Measurements from ENCODE around the gene BACH2.

The BACH2 gene

GRCh38 chr6:90249034-90249433 lies 47.6 kb downstream of the BACH2 start:
- Histone ChIP-seq H3K4me3 (ENCODE audit: low read length) (no peak overlapping the region), H3K9ac (ENCODE audit: low read length) (no peak overlapping the region), H3K4me1 (ENCODE audit: control insufficient read depth, insufficient read depth, low read length) (no peaks in the 10 kb centered on the region), H3K36me3 (ENCODE audit: control insufficient read depth, insufficient read depth, low read length) (no peaks in the 10 kb centered on the region), H3K9me3 (ENCODE audit: control insufficient read depth, low read length) (no peaks in the 10 kb centered on the region), H3K27me3 (ENCODE audit: control insufficient read depth, insufficient read depth, low read length) (no peaks in the 10 kb centered on the region)

GRCh38 chr6:90247262-90247661 lies 49.4 kb downstream of the BACH2 start:
- H3K9ac ChIP-seq (ENCODE audit: low read length) = no peak overlapping the region
- H3K27me3 ChIP-seq (ENCODE audit: control insufficient read depth, insufficient read depth, low read length) = no peaks in the 10 kb centered on the region
- H3K9me3 ChIP-seq (ENCODE audit: control insufficient read depth, low read length) = no peaks in the 10 kb centered on the region
- H3K4me1 ChIP-seq (ENCODE audit: control insufficient read depth, insufficient read depth, low read length) = no peaks in the 10 kb centered on the region
- no peak overlapping the region for H3K4me3 ChIP-seq (ENCODE audit: low read length)
- H3K36me3 ChIP-seq (ENCODE audit: control insufficient read depth, insufficient read depth, low read length) = no peaks in the 10 kb centered on the region

GRCh38 chr6:90241229-90241880 lies 55.3 kb downstream of the BACH2 start:
- Histone ChIP-seq H3K9ac (ENCODE audit: low read length) (no peak overlapping the region), H3K4me1 (ENCODE audit: control insufficient read depth, insufficient read depth, low read length) (no peaks in the 10 kb centered on the region), H3K27me3 (ENCODE audit: control insufficient read depth, insufficient read depth, low read length) (no peaks in the 10 kb centered on the region), H3K4me3 (ENCODE audit: low read length) (no peak overlapping the region), H3K9me3 (ENCODE audit: control insufficient read depth, low read length) (no peaks in the 10 kb centered on the region), H3K36me3 (ENCODE audit: control insufficient read depth, insufficient read depth, low read length) (no peaks in the 10 kb centered on the region)

GRCh38 chr6:90238496-90239266 lies 58.0 kb downstream of the BACH2 start:
- Histone ChIP-seq H3K4me1 (ENCODE audit: control insufficient read depth, insufficient read depth, low read length) (no peaks in the 10 kb centered on the region), H3K36me3 (ENCODE audit: control insufficient read depth, insufficient read depth, low read length) (no peaks in the 10 kb centered on the region), H3K9me3 (ENCODE audit: control insufficient read depth, low read length) (no peaks in the 10 kb centered on the region), H3K4me3 (ENCODE audit: low read length) (no peak overlapping the region), H3K27me3 (ENCODE audit: control insufficient read depth, insufficient read depth, low read length) (no peaks in the 10 kb centered on the region), H3K9ac (ENCODE audit: low read length) (no peak overlapping the region)

GRCh38 chr6:90237350-90237990 lies 59.2 kb downstream of the BACH2 start:
- Histone ChIP-seq H3K9ac (ENCODE audit: low read length) (no peak overlapping the region), H3K9me3 (ENCODE audit: control insufficient read depth, low read length) (no peaks in the 10 kb centered on the region), H3K4me3 (ENCODE audit: low read length) (no peak overlapping the region)

GRCh38 chr6:90233994-90234393 lies 62.6 kb downstream of the BACH2 start:
- no peaks in the 10 kb centered on the region for H3K4me1 ChIP-seq (ENCODE audit: control insufficient read depth, insufficient read depth, low read length)

More at GRCh38 chr6:90237350-90237990, 59.2 kb downstream of the BACH2 start:
- Histone ChIP-seq H3K36me3 (ENCODE audit: control insufficient read depth, insufficient read depth, low read length) (no peaks in the 10 kb centered on the region), H3K27me3 (ENCODE audit: control insufficient read depth, insufficient read depth, low read length) (no peaks in the 10 kb centered on the region), H3K4me1 (ENCODE audit: control insufficient read depth, insufficient read depth, low read length) (no peaks in the 10 kb centered on the region)

GRCh38 chr6:90233213-90233612 lies 63.4 kb downstream of the BACH2 start:
- Histone ChIP-seq H3K4me3 (ENCODE audit: low read length) (no peak overlapping the region), H3K9ac (ENCODE audit: low read length) (no peak overlapping the region), H3K4me1 (ENCODE audit: control insufficient read depth, insufficient read depth, low read length) (no peaks in the 10 kb centered on the region), H3K27me3 (ENCODE audit: control insufficient read depth, insufficient read depth, low read length) (no peaks in the 10 kb centered on the region), H3K36me3 (ENCODE audit: control insufficient read depth, insufficient read depth, low read length) (no peaks in the 10 kb centered on the region), H3K9me3 (ENCODE audit: control insufficient read depth, low read length) (no peaks in the 10 kb centered on the region)

More at GRCh38 chr6:90233994-90234393, 62.6 kb downstream of the BACH2 start:
- Histone ChIP-seq H3K36me3 (ENCODE audit: control insufficient read depth, insufficient read depth, low read length) (no peaks in the 10 kb centered on the region), H3K27me3 (ENCODE audit: control insufficient read depth, insufficient read depth, low read length) (no peaks in the 10 kb centered on the region), H3K9me3 (ENCODE audit: control insufficient read depth, low read length) (no peaks in the 10 kb centered on the region), H3K4me3 (ENCODE audit: low read length) (no peak overlapping the region), H3K9ac (ENCODE audit: low read length) (no peak overlapping the region)

GRCh38 chr6:90231798-90232197 lies 64.8 kb downstream of the BACH2 start:
- Histone ChIP-seq H3K4me1 (ENCODE audit: control insufficient read depth, insufficient read depth, low read length) (no peaks in the 10 kb centered on the region), H3K9me3 (ENCODE audit: control insufficient read depth, low read length) (no peaks in the 10 kb centered on the region), H3K36me3 (ENCODE audit: control insufficient read depth, insufficient read depth, low read length) (no peaks in the 10 kb centered on the region), H3K27me3 (ENCODE audit: control insufficient read depth, insufficient read depth, low read length) (no peaks in the 10 kb centered on the region), H3K4me3 (ENCODE audit: low read length) (no peak overlapping the region), H3K9ac (ENCODE audit: low read length) (no peak overlapping the region)

GRCh38 chr6:90231308-90231707 lies 65.3 kb downstream of the BACH2 start:
- Histone ChIP-seq H3K27me3 (ENCODE audit: control insufficient read depth, insufficient read depth, low read length) (no peaks in the 10 kb centered on the region), H3K9me3 (ENCODE audit: control insufficient read depth, low read length) (no peaks in the 10 kb centered on the region), H3K36me3 (ENCODE audit: control insufficient read depth, insufficient read depth, low read length) (no peaks in the 10 kb centered on the region), H3K4me1 (ENCODE audit: control insufficient read depth, insufficient read depth, low read length) (no peaks in the 10 kb centered on the region), H3K9ac (ENCODE audit: low read length) (no peak overlapping the region), H3K4me3 (ENCODE audit: low read length) (no peak overlapping the region)

- Histone ChIP-seq H3K4me3 (ENCODE audit: low read length) (no peak overlapping the region), H3K9ac (ENCODE audit: low read length) (no peak overlapping the region), H3K4me1 (ENCODE audit: control insufficient read depth, insufficient read depth, low read length) (no peaks in the 10 kb centered on the region), H3K27me3 (ENCODE audit: control insufficient read depth, insufficient read depth, low read length) (no peaks in the 10 kb centered on the region), H3K9me3 (ENCODE audit: control insufficient read depth, low read length) (no peaks in the 10 kb centered on the region), H3K36me3 (ENCODE audit: control insufficient read depth, insufficient read depth, low read length) (no peaks in the 10 kb centered on the region)
These were observed 66.0 kb downstream of the BACH2 start for GRCh38 chr6:90230548-90231215.

- Histone ChIP-seq H3K36me3 (ENCODE audit: control insufficient read depth, insufficient read depth, low read length) (no peaks in the 10 kb centered on the region), H3K4me1 (ENCODE audit: control insufficient read depth, insufficient read depth, low read length) (no peaks in the 10 kb centered on the region), H3K9ac (ENCODE audit: low read length) (no peak overlapping the region), H3K27me3 (ENCODE audit: control insufficient read depth, insufficient read depth, low read length) (no peaks in the 10 kb centered on the region), H3K4me3 (ENCODE audit: low read length) (no peak overlapping the region), H3K9me3 (ENCODE audit: control insufficient read depth, low read length) (no peaks in the 10 kb centered on the region)
These were observed 67.2 kb downstream of the BACH2 start for GRCh38 chr6:90229331-90230010.
